ENCODE results near the gene DHRS7C. TPM values are rescaled to one million over a fixed set of nuclear protein-coding genes. Genes with fewer than 3 reads are reported as not detected.

DHRS7C gene, protein sequence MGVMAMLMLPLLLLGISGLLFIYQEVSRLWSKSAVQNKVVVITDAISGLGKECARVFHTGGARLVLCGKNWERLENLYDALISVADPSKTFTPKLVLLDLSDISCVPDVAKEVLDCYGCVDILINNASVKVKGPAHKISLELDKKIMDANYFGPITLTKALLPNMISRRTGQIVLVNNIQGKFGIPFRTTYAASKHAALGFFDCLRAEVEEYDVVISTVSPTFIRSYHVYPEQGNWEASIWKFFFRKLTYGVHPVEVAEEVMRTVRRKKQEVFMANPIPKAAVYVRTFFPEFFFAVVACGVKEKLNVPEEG
- total RNA-seq, result not detected in 3 replicates

DNA sequence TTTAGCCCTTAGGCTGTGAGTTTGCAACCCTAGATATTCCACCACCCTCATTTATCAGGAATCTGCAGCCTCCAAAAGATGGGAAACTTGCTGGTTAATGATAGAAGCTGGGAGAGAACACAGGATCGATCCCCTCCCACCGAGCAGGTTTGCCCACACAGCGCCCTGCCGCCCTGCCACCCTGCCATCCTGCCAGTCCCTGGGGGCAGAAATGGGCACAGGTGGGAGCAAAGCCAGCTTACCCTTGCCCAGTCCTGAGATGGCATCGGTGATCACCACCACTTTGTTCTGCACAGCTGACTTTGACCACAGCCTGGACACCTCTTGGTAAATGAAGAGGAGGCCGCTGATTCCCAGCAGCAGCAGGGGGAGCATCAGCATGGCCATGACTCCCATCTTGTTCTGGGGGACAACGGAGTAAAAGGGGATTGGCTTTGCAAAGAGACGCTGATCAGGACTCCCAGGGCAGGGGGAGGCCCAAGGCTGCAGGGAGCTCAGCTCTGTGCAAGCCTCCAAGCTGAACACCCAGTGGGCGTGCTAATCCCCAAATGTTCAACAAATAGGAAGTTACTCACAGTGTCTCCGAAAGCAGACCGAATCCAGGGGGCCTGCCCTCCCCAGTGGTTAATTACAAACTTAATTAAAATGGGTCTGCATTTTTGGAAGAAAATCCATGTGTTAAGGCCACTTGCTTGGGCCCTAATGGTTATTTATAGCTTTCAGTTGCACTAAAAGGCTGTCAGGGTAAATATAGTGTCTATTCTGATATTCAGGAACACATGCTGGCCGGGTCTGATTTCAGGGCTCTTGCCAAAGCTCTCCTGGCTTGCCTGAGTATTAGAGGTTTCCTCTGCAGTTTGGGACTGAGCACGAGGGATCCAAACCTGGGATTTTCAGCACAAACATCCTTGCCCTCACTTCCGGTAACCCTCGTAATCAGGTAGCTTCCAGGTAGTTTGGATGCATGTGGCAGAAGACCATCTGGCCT lies at the start of gene DHRS7C:
TSS of gene DHRS7C (minus strand) at position 704 of the 988 bp plus-strand sequence. CDS start at position 396, 308 bp downstream.
- Mint-ChIP-seq H3K4me1 (no peaks in the 10 kb centered on the region), H3K9me3 (no peaks in the 10 kb centered on the region), H3K4me3 (no peak within 1 kb of the TSS), H3K36me3 (no peaks in the 10 kb centered on the region), H3K27ac (no peak within 1 kb of the TSS), H3K27me3 (ENCODE audit: low read depth) (peaks cover 4% of the 10 kb centered on the region)
- DNase-seq (ENCODE audit: low spot score in 2 of 2, unreplicated experiment in 2 of 2), result no peak
- TF ChIP-seq CTCF (IDR thresholded peaks at IDR 0.05; ENCODE audit: unreplicated experiment), result no peak

DNA sequence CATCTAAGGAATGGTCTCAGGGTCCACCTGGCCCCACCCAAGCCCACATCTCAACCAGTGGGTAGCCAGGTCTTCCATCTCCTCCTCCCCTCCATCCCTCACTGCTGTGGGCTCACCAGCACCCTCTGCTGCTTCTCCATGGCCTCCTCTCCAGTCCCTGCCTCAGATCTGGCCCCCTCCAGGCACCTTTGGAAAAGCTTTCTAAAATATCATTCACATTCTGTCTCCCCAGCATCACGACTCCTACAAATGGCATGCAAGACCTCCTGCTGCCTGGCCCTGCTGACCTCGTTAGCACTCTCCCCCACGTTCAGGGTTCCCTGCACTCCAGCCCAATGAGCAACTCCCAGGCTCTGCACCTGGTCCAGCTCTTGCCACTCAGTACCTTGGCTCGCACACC lies 48.0 kb upstream of the DHRS7C start:
- Mint-ChIP-seq H3K9me3 (no peaks in the 10 kb centered on the region), H3K4me1 (peaks cover 12% of the 10 kb centered on the region), H3K4me3 (no peak overlapping the region), H3K27me3 (ENCODE audit: low read depth) (peaks cover 20% of the 10 kb centered on the region), H3K36me3 (no peaks in the 10 kb centered on the region), H3K27ac (no peak overlapping the region)
- no peak for TF ChIP-seq CTCF (IDR thresholded peaks at IDR 0.05; ENCODE audit: unreplicated experiment)
- DNase-seq (ENCODE audit: low spot score in 2 of 2, unreplicated experiment in 2 of 2), result no peak

DNA sequence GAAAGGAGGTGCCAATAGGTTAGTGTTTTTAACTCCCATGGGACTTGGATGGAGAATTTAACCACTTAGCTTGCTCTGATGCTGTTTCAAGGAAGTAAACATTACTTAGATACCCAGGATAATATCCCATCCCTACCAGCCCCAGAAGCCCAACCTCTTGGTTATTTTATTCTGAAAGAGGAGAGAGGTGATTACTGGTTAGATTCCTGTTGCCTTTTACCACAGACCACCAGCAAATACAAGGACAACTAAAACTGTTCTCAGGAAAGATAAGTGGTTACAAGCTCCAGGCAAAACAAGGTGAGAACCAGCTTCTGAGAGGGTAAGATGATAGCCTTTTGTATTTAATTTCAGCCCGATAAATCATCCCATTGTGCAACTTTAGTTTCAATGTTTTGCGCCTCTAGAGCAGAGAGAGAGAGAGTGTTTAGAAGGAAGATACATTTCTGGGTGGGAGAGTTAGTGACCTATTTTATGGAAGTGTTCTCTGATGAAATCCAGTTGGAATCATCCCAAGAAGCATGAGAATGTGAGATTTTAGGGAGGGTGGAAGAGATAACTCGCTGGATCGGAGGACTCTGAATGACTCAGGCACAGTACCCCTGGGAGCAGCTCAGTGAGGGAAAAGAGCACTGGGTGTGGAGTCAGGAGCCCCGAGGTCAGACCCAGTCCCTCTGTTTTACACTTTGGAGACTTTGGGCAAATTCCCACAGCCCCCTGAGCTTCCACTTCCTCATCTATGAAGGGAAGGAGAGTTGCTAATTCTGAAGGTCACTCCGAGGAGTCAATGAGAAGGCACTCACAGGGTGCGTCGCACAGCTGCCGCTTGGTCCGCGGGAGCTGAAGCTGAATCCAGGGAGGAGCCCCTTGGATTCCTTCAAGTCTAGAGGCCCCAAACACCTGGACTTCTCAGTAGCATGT lies 46.4 kb upstream of the DHRS7C start:
- Mint-ChIP-seq H3K27ac (peak overlapping the region; percentile 22), H3K4me1 (peaks cover 12% of the 10 kb centered on the region), H3K27me3 (ENCODE audit: low read depth) (peaks cover 19% of the 10 kb centered on the region), H3K9me3 (no peaks in the 10 kb centered on the region), H3K36me3 (no peaks in the 10 kb centered on the region), H3K4me3 (no peak overlapping the region)
- no peak for DNase-seq (ENCODE audit: low spot score in 2 of 2, unreplicated experiment in 2 of 2)
- TF ChIP-seq CTCF (IDR thresholded peaks at IDR 0.05; ENCODE audit: unreplicated experiment), result no peak

DNA sequence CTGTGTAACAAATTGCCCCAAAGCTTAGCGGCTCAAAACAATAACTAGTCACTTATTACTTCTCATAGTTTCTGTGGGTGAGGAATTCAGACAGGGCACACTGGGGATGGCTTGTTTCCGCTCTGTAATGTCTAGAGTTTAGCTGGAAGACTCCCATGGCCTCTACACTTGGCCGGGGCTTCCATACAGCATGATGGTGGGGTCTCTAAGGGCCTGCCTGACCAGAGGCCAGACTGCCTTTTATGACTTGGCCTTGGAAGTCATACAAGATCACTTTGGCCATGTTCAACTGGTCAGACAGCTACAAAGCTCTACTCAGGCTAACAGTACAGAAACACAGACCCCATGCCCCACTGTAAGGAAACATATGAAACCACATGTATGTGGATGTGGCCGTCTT lies 42.5 kb upstream of the DHRS7C start:
- peaks cover 11% of the 10 kb centered on the region for H3K27me3 Mint-ChIP-seq (ENCODE audit: low read depth)
- no peak overlapping the region for H3K4me3 Mint-ChIP-seq
- no peaks in the 10 kb centered on the region for H3K36me3 Mint-ChIP-seq
- DNase-seq (ENCODE audit: low spot score in 2 of 2, unreplicated experiment in 2 of 2), result no peak
- H3K4me1 Mint-ChIP-seq, result peaks cover 22% of the 10 kb centered on the region
- H3K9me3 Mint-ChIP-seq, result no peaks in the 10 kb centered on the region
- no peak for TF ChIP-seq CTCF (IDR thresholded peaks at IDR 0.05; ENCODE audit: unreplicated experiment)
- no peak overlapping the region for H3K27ac Mint-ChIP-seq

DNA sequence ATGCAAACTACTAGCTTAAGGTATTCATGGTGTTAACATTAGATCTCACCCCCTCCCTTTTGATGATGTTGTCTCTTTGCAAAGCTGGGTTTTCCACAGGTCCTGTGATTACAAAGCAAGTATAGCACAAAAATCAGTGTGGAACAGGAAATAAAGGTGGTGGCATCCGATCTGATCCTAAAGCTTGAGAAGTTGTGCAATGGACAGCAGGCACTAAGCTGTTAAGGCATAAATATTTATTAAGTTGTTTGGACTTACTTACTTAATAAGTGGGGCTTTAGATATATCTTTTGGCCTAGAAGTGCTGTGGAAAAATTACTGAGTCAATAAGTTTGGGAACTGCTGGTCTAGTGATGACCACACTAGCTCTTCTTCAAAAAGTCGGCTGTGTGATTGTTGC lies 39.3 kb upstream of the DHRS7C start:
- H3K36me3 Mint-ChIP-seq, result no peaks in the 10 kb centered on the region
- DNase-seq (ENCODE audit: low spot score in 2 of 2, unreplicated experiment in 2 of 2), result no peak
- H3K27me3 Mint-ChIP-seq (ENCODE audit: low read depth), result no peaks in the 10 kb centered on the region
- H3K4me3 Mint-ChIP-seq, result no peak overlapping the region
- H3K27ac Mint-ChIP-seq, result no peak overlapping the region
- H3K4me1 Mint-ChIP-seq, result peaks cover 25% of the 10 kb centered on the region
- no peaks in the 10 kb centered on the region for H3K9me3 Mint-ChIP-seq
- no peak for TF ChIP-seq CTCF (IDR thresholded peaks at IDR 0.05; ENCODE audit: unreplicated experiment)
